ENCODE data around the gene MYMX.

MYMX gene

GRCh38 chr6:44245391-44245911 lies 28.7 kb downstream of the MYMX start:
- H3K4me1 ChIP-seq (ENCODE audit: control insufficient read depth in 2 of 2, insufficient read depth in 1 of 2, low read depth in 1 of 2, low read length in 2 of 2): peaks cover 15 to 21% of the 10 kb centered on the region in 2 donors
- H2BK5ac ChIP-seq (ENCODE audit: low read length): peak overlapping the region; percentile 69
- H3K4me3 ChIP-seq (ENCODE audit: low read length in 2 of 2): peak overlapping the region in 1 of 2 donors; percentile 72
- H3K23ac ChIP-seq (ENCODE audit: low read depth, low read length, poor library complexity): peak overlapping the region; percentile 6
- peak overlapping the region; percentile 64 for H2BK15ac ChIP-seq (ENCODE audit: low read length)
- H2AFZ ChIP-seq (ENCODE audit: low read length): peak overlapping the region; percentile 95
- peak overlapping the region; percentile 91 for H2BK120ac ChIP-seq (ENCODE audit: low read depth, low read length)
- no peaks in the 10 kb centered on the region for H3K9me3 ChIP-seq (replicated peaks in 1 of 2; ENCODE audit: control insufficient read depth in 2 of 2, insufficient read depth in 1 of 2, low read depth in 1 of 2, low read length in 2 of 2)
- no peak overlapping the region for H3K14ac ChIP-seq (ENCODE audit: low read length)
- H3K4ac ChIP-seq (ENCODE audit: low read length): peak overlapping the region; percentile 54
- H3K18ac ChIP-seq (ENCODE audit: low read length): peak overlapping the region; percentile 96
- H3K4me2 ChIP-seq (ENCODE audit: insufficient read depth, low read length, poor library complexity, severe bottlenecking): peak overlapping the region; percentile 79
- DNase-seq (ENCODE audit: low spot score): no peak
- H2BK12ac ChIP-seq (ENCODE audit: low read length): peak overlapping the region; percentile 95
- H3K79me1 ChIP-seq (ENCODE audit: low read depth, low read length): peaks cover 3% of the 10 kb centered on the region
- H3K27ac ChIP-seq (replicated peaks; ENCODE audit: low read length): peak overlapping the region; percentile 75
- peaks cover 19 to 26% of the 10 kb centered on the region in 2 donors for H3K36me3 ChIP-seq (replicated peaks in 1 of 2; ENCODE audit: control insufficient read depth in 2 of 2, insufficient read depth in 2 of 2, low read length in 2 of 2)
- H4K91ac ChIP-seq (ENCODE audit: low read depth, low read length, poor library complexity): no peak overlapping the region
- H3K9ac ChIP-seq (ENCODE audit: low read depth, low read length, poor library complexity): peak overlapping the region; percentile 91
- no CpG with 5 or more reads among the region's 12 CpGs for WGBS, 2 donors (ENCODE audit: extremely low coverage in 2 of 2, insufficient read length in 2 of 2, insufficient replicate concordance in 1 of 2)
- H3K27me3 ChIP-seq (ENCODE audit: control insufficient read depth in 3 of 3, insufficient read depth in 3 of 3, low read depth in 1 of 3, low read length in 3 of 3): no peaks in the 10 kb centered on the region
- H4K8ac ChIP-seq (ENCODE audit: low read depth, low read length): peak overlapping the region; percentile 19
- H2AK5ac ChIP-seq (ENCODE audit: low read depth, low read length): peak overlapping the region; percentile 89

GRCh38 chr6:44245912-44246662 lies 29.4 kb downstream of the MYMX start:
- Histone ChIP-seq H4K8ac (ENCODE audit: low read depth, low read length) (peak overlapping the region; percentile 33), H2AFZ (ENCODE audit: low read length) (peak overlapping the region; percentile 95), H3K4me1 (ENCODE audit: control insufficient read depth in 2 of 2, insufficient read depth in 1 of 2, low read depth in 1 of 2, low read length in 2 of 2) (peaks cover 15 to 21% of the 10 kb centered on the region in 2 donors), H3K4me2 (ENCODE audit: insufficient read depth, low read length, poor library complexity, severe bottlenecking) (peak overlapping the region; percentile 79), H3K18ac (ENCODE audit: low read length) (peak overlapping the region; percentile 96), H3K79me1 (ENCODE audit: low read depth, low read length) (peaks cover 3% of the 10 kb centered on the region), H4K91ac (ENCODE audit: low read depth, low read length, poor library complexity) (no peak overlapping the region), H2AK5ac (ENCODE audit: low read depth, low read length) (peak overlapping the region; percentile 89), H3K27ac (replicated peaks; ENCODE audit: low read length) (peak overlapping the region; percentile 79), H3K27me3 (ENCODE audit: control insufficient read depth in 3 of 3, insufficient read depth in 3 of 3, low read depth in 1 of 3, low read length in 3 of 3) (no peaks in the 10 kb centered on the region), H3K23ac (ENCODE audit: low read depth, low read length, poor library complexity) (peak overlapping the region; percentile 90), H2BK5ac (ENCODE audit: low read length) (peak overlapping the region; percentile 69), H3K9me3 (replicated peaks in 1 of 2; ENCODE audit: control insufficient read depth in 2 of 2, insufficient read depth in 1 of 2, low read depth in 1 of 2, low read length in 2 of 2) (no peaks in the 10 kb centered on the region), H3K14ac (ENCODE audit: low read length) (no peak overlapping the region), H3K9ac (ENCODE audit: low read depth, low read length, poor library complexity) (peak overlapping the region; percentile 91), H3K4ac (ENCODE audit: low read length) (peak overlapping the region; percentile 54), H2BK15ac (ENCODE audit: low read length) (peak overlapping the region; percentile 88), H3K4me3 (ENCODE audit: low read length in 2 of 2) (peak overlapping the region; percentile 87 to 91), H3K36me3 (replicated peaks in 1 of 2; ENCODE audit: control insufficient read depth in 2 of 2, insufficient read depth in 2 of 2, low read length in 2 of 2) (peaks cover 24 to 33% of the 10 kb centered on the region in 2 donors), H2BK120ac (ENCODE audit: low read depth, low read length) (peak overlapping the region; percentile 91), H2BK12ac (ENCODE audit: low read length) (peak overlapping the region; percentile 95)
- peak; percentile 95 for DNase-seq (ENCODE audit: low spot score)
- WGBS, 2 donors (ENCODE audit: extremely low coverage in 2 of 2, insufficient read length in 2 of 2, insufficient replicate concordance in 1 of 2): no CpG with 5 or more reads among the region's 62 CpGs

- H3K27me3 ChIP-seq (ENCODE audit: control insufficient read depth in 3 of 3, insufficient read depth in 3 of 3, low read depth in 1 of 3, low read length in 3 of 3): no peaks in the 10 kb centered on the region
- H3K4ac ChIP-seq (ENCODE audit: low read length): peak within 1 kb of the TSS; percentile 17
- H3K4me1 ChIP-seq (ENCODE audit: control insufficient read depth in 2 of 2, insufficient read depth in 1 of 2, low read depth in 1 of 2, low read length in 2 of 2): peaks cover 15 to 21% of the 10 kb centered on the region in 2 donors
- H2AK5ac ChIP-seq (ENCODE audit: low read depth, low read length): peak within 1 kb of the TSS; percentile 89
- H3K27ac ChIP-seq (replicated peaks; ENCODE audit: low read length): peak within 1 kb of the TSS; percentile 79
- peak within 1 kb of the TSS; percentile 5 for H3K14ac ChIP-seq (ENCODE audit: low read length)
- peak within 1 kb of the TSS; percentile 91 for H3K9ac ChIP-seq (ENCODE audit: low read depth, low read length, poor library complexity)
- H3K18ac ChIP-seq (ENCODE audit: low read length): peak within 1 kb of the TSS; percentile 96
- no peak within 1 kb of the TSS for H4K91ac ChIP-seq (ENCODE audit: low read depth, low read length, poor library complexity)
- H2BK120ac ChIP-seq (ENCODE audit: low read depth, low read length): peak within 1 kb of the TSS; percentile 91
- DNase-seq (ENCODE audit: low spot score): peak; percentile 94
- peak within 1 kb of the TSS; percentile 87 to 91 for H3K4me3 ChIP-seq (ENCODE audit: low read length in 2 of 2)
- H2BK15ac ChIP-seq (ENCODE audit: low read length): peak within 1 kb of the TSS; percentile 88
- WGBS, 2 donors (ENCODE audit: extremely low coverage in 2 of 2, insufficient read length in 2 of 2, insufficient replicate concordance in 1 of 2): no CpG with 5 or more reads among the region's 34 CpGs
- peaks cover 27 to 40% of the 10 kb centered on the region in 2 donors for H3K36me3 ChIP-seq (replicated peaks in 1 of 2; ENCODE audit: control insufficient read depth in 2 of 2, insufficient read depth in 2 of 2, low read length in 2 of 2)
- H3K4me2 ChIP-seq (ENCODE audit: insufficient read depth, low read length, poor library complexity, severe bottlenecking): peak within 1 kb of the TSS; percentile 79
- peak within 1 kb of the TSS; percentile 69 for H2BK5ac ChIP-seq (ENCODE audit: low read length)
- H2BK12ac ChIP-seq (ENCODE audit: low read length): peak within 1 kb of the TSS; percentile 95
- peak within 1 kb of the TSS; percentile 99 for H3K23ac ChIP-seq (ENCODE audit: low read depth, low read length, poor library complexity)
- peak within 1 kb of the TSS; percentile 33 for H4K8ac ChIP-seq (ENCODE audit: low read depth, low read length)
- H3K79me1 ChIP-seq (ENCODE audit: low read depth, low read length): peaks cover 3% of the 10 kb centered on the region
- H3K9me3 ChIP-seq (replicated peaks in 1 of 2; ENCODE audit: control insufficient read depth in 2 of 2, insufficient read depth in 1 of 2, low read depth in 1 of 2, low read length in 2 of 2): no peaks in the 10 kb centered on the region
- peak within 1 kb of the TSS; percentile 95 for H2AFZ ChIP-seq (ENCODE audit: low read length)
Observed at GRCh38 chr6:44246663-44247337, 30.1 kb downstream of the MYMX start, which contains the start of gene HSP90AB1. Gene HSP90AB1 (plus strand): TSS chr6:44247101. CDS start chr6:44248630, 1,529 bp downstream.

All from neuronal stem cell (in vitro differentiated cells).